Trophoblast cell (in vitro differentiated cells and primary cell): Measurements from ENCODE around the gene FCER1G.

ENCODE experiments used
- DNase-seq, 2 donors: peaks; one replicate each; pipeline ENCODE4 v3.0.0-alpha.2; 2016
- H2AFZ ChIP-seq: 2 replicates; pipeline ENCODE4 v1.6.1; 2013; ENCODE audit warnings: low read length, moderate library complexity, mild to moderate bottlenecking; ENCODE audit not compliant: insufficient read depth, poor library complexity
- H2AK5ac ChIP-seq: 2 replicates; pipeline ENCODE4 v1.6.1; 2013; ENCODE audit warnings: mild to moderate bottlenecking, low read length
- H2BK120ac ChIP-seq: 2 replicates; pipeline ENCODE4 v1.6.1; 2013; ENCODE audit warnings: low read length, mild to moderate bottlenecking, moderate library complexity; ENCODE audit not compliant: insufficient read depth, poor library complexity
- H2BK12ac ChIP-seq: 2 replicates; pipeline ENCODE4 v1.6.1; 2013; ENCODE audit warnings: mild to moderate bottlenecking, low read length, moderate library complexity
- H2BK5ac ChIP-seq: 2 replicates; pipeline ENCODE4 v1.6.1; 2013; ENCODE audit warnings: low read length, low read depth, moderate library complexity, mild to moderate bottlenecking; ENCODE audit not compliant: poor library complexity
- H3K14ac ChIP-seq: 2 replicates; pipeline ENCODE4 v1.6.1; 2013; ENCODE audit warnings: mild to moderate bottlenecking, low read length
- H3K18ac ChIP-seq: 2 replicates; pipeline ENCODE4 v1.6.1; 2013; ENCODE audit warnings: mild to moderate bottlenecking, low read length
- H3K23ac ChIP-seq: 2 replicates; pipeline ENCODE4 v1.6.1; 2013; ENCODE audit warnings: low read length
- H3K27ac ChIP-seq: 2 replicates; pipeline ENCODE4 v1.5.1; 2013; ENCODE audit warnings: low read depth, mild to moderate bottlenecking, inconsistent platforms, low read length, moderate library complexity
- H3K27me3 ChIP-seq: 2 replicates; pipeline ENCODE4 v1.6.1; 2013; ENCODE audit warnings: inconsistent platforms, mild to moderate bottlenecking, low read length, moderate library complexity; ENCODE audit not compliant: insufficient read depth
- H3K36me3 ChIP-seq, 2 experiments: 1 replicate in 1 of 2; 2 replicates in 1 of 2; pipeline ENCODE4 v1.6.1; 2013; ENCODE audit warnings: low read length in 2 of 2, mild to moderate bottlenecking in 2 of 2, moderate library complexity in 1 of 2; ENCODE audit not compliant: insufficient read depth in 2 of 2, control insufficient read depth in 1 of 2
- H3K4ac ChIP-seq: 2 replicates; pipeline ENCODE4 v1.6.1; 2013; ENCODE audit warnings: low read depth, mild to moderate bottlenecking, low read length, moderate library complexity
- H3K4me1 ChIP-seq, 2 experiments: 1 replicate in 1 of 2; 2 replicates in 1 of 2; pipeline ENCODE4 v1.6.1; 2013; ENCODE audit warnings: low read length in 2 of 2, mild to moderate bottlenecking in 2 of 2, moderate library complexity in 1 of 2; ENCODE audit not compliant: insufficient read depth in 2 of 2, control insufficient read depth in 1 of 2
- H3K4me2 ChIP-seq: 2 replicates; pipeline ENCODE4 v1.6.1; 2013; ENCODE audit warnings: inconsistent platforms, mild to moderate bottlenecking, low read length, moderate library complexity
- H3K4me3 ChIP-seq: 2 replicates; pipeline ENCODE4 v1.5.1; 2013; ENCODE audit warnings: mild to moderate bottlenecking, low read depth, low read length, inconsistent platforms
- H3K79me1 ChIP-seq: one replicate; pipeline ENCODE4 v1.6.1; 2013; ENCODE audit warnings: low read length
- H3K79me2 ChIP-seq: 2 replicates; pipeline ENCODE4 v1.6.1; 2013; ENCODE audit warnings: low read length, mild to moderate bottlenecking; ENCODE audit not compliant: control insufficient read depth, insufficient read depth, poor library complexity
- H3K9ac ChIP-seq: 2 replicates; pipeline ENCODE4 v1.6.1; 2013; ENCODE audit warnings: mild to moderate bottlenecking, low read length
- H3K9me3 ChIP-seq: 2 replicates; pipeline ENCODE4 v1.6.1; 2013; ENCODE audit warnings: low read depth, mild to moderate bottlenecking, control low read depth, inconsistent platforms, low read length; ENCODE audit not compliant: insufficient read depth
- H4K12ac ChIP-seq: 2 replicates; pipeline ENCODE4 v1.6.1; 2013; ENCODE audit warnings: low read depth, mild to moderate bottlenecking, low read length, moderate library complexity
- H4K8ac ChIP-seq: 2 replicates; pipeline ENCODE4 v1.6.1; 2013; ENCODE audit warnings: low read depth, mild to moderate bottlenecking, low read length, moderate library complexity
- H4K91ac ChIP-seq: one replicate; pipeline ENCODE4 v1.6.1; 2013; ENCODE audit warnings: low read depth, mild to moderate bottlenecking, low read length, moderate library complexity
- WGBS: extraction: QIAGEN DNeasy Blood & Tissue Kit; methylation state at CpG from one replicate; pipeline ENCODE4 v1.1.7; 2013; ENCODE audit warnings: missing lambda C conversion rate; ENCODE audit not compliant: insufficient read length, insufficient coverage; ENCODE audit errors: extremely low coverage; 5-methylcytosine and 5-hydroxymethylcytosine counted together

FCER1G gene

GRCh38 chr1:161225178-161225533, 10.1 kb downstream of the FCER1G start:
- no CpG with 5 or more reads among the region's 7 CpGs for WGBS
- H2BK5ac ChIP-seq: peak overlapping the region; percentile 34
- no peak overlapping the region for H3K4ac ChIP-seq
- H4K12ac ChIP-seq: peak overlapping the region; percentile 46
- no peak for DNase-seq
- H3K23ac ChIP-seq: no peak overlapping the region
- H3K9ac ChIP-seq: no peak overlapping the region
- H4K8ac ChIP-seq: peak overlapping the region; percentile 79
- peak overlapping the region; percentile 48 for H2AFZ ChIP-seq
- H3K27me3 ChIP-seq: no peaks in the 10 kb centered on the region
- peaks cover 26% of the 10 kb centered on the region for H3K79me1 ChIP-seq
- peaks cover 7 to 17% of the 10 kb centered on the region in 2 experiments for H3K36me3 ChIP-seq
- peak overlapping the region; percentile 48 for H3K14ac ChIP-seq
- H2BK120ac ChIP-seq: peak overlapping the region; percentile 69
- no peaks in the 10 kb centered on the region for H3K9me3 ChIP-seq
- peak overlapping the region; percentile 29 for H3K27ac ChIP-seq
- H4K91ac ChIP-seq: peak overlapping the region; percentile 90
- H3K4me2 ChIP-seq: no peak overlapping the region
- H3K4me3 ChIP-seq: no peak overlapping the region
- peaks cover 5% of the 10 kb centered on the region for H3K79me2 ChIP-seq
- no peak overlapping the region for H3K18ac ChIP-seq
- H3K4me1 ChIP-seq: peaks cover 23 to 27% of the 10 kb centered on the region in 2 experiments
- H2BK12ac ChIP-seq: peak overlapping the region; percentile 60
- H2AK5ac ChIP-seq: peak overlapping the region; percentile 58

- peaks cover 5% of the 10 kb centered on the region for H3K79me2 ChIP-seq
- WGBS: no CpG with 5 or more reads among the region's 16 CpGs
- H3K4me2 ChIP-seq: peak within 1 kb of the TSS; percentile 85
- H3K4me3 ChIP-seq: peak within 1 kb of the TSS; percentile 78
- no peak within 1 kb of the TSS for H3K23ac ChIP-seq
- H3K27ac ChIP-seq: peak within 1 kb of the TSS; percentile 29
- peaks cover 23% of the 10 kb centered on the region for H3K79me1 ChIP-seq
- peak within 1 kb of the TSS; percentile 98 for H4K8ac ChIP-seq
- peak within 1 kb of the TSS; percentile 54 for H2BK5ac ChIP-seq
- H2BK120ac ChIP-seq: peak within 1 kb of the TSS; percentile 81
- H2AK5ac ChIP-seq: peak within 1 kb of the TSS; percentile 63
- H3K4ac ChIP-seq: peak within 1 kb of the TSS; percentile 49
- peak within 1 kb of the TSS; percentile 69 for H3K18ac ChIP-seq
- H3K27me3 ChIP-seq: no peaks in the 10 kb centered on the region
- H2BK12ac ChIP-seq: peak within 1 kb of the TSS; percentile 88
- peaks cover 10 to 17% of the 10 kb centered on the region in 2 experiments for H3K36me3 ChIP-seq
- peaks cover 23 to 27% of the 10 kb centered on the region in 2 experiments for H3K4me1 ChIP-seq
- peak within 1 kb of the TSS; percentile 98 for H4K91ac ChIP-seq
- H3K14ac ChIP-seq: peak within 1 kb of the TSS; percentile 90
- H4K12ac ChIP-seq: peak within 1 kb of the TSS; percentile 97
- DNase-seq: peak; percentile 97 to 99
- peak within 1 kb of the TSS; percentile 93 for H2AFZ ChIP-seq
- no peaks in the 10 kb centered on the region for H3K9me3 ChIP-seq
- peak within 1 kb of the TSS; percentile 51 for H3K9ac ChIP-seq
These were observed 10.6 kb downstream of the FCER1G start, which contains the start of gene TOMM40L for GRCh38 chr1:161225534-161226319. Gene TOMM40L (plus strand): TSS chr1:161226060. CDS start chr1:161226490, 430 bp downstream.

GRCh38 chr1:161226320-161226711, 11.2 kb downstream of the FCER1G start:
- peak overlapping the region; percentile 90 for H3K14ac ChIP-seq
- peak overlapping the region; percentile 69 for H3K18ac ChIP-seq
- peak overlapping the region; percentile 85 for H3K4me2 ChIP-seq
- DNase-seq: no peak
- peaks cover 10 to 17% of the 10 kb centered on the region in 2 experiments for H3K36me3 ChIP-seq
- no peak overlapping the region for H3K23ac ChIP-seq
- no peak overlapping the region for H3K27ac ChIP-seq
- peak overlapping the region; percentile 54 for H2BK5ac ChIP-seq
- H3K4ac ChIP-seq: peak overlapping the region; percentile 49
- H2AFZ ChIP-seq: peak overlapping the region; percentile 93
- H4K8ac ChIP-seq: peak overlapping the region; percentile 98
- peak overlapping the region; percentile 78 for H3K4me3 ChIP-seq
- no CpG with 5 or more reads among the region's 15 CpGs for WGBS
- no peaks in the 10 kb centered on the region for H3K27me3 ChIP-seq
- peaks cover 23 to 27% of the 10 kb centered on the region in 2 experiments for H3K4me1 ChIP-seq
- H3K9ac ChIP-seq: peak overlapping the region; percentile 51
- no peaks in the 10 kb centered on the region for H3K9me3 ChIP-seq
- peak overlapping the region; percentile 97 for H4K12ac ChIP-seq
- H3K79me1 ChIP-seq: peaks cover 22% of the 10 kb centered on the region
- H4K91ac ChIP-seq: peak overlapping the region; percentile 98
- H3K79me2 ChIP-seq: peaks cover 5% of the 10 kb centered on the region
- H2AK5ac ChIP-seq: peak overlapping the region; percentile 63
- peak overlapping the region; percentile 81 for H2BK120ac ChIP-seq
- H2BK12ac ChIP-seq: peak overlapping the region; percentile 88

GRCh38 chr1:161226759-161227158, 11.7 kb downstream of the FCER1G start:
- Histone ChIP-seq H3K36me3 (peaks cover 10 to 17% of the 10 kb centered on the region in 2 experiments), H3K27me3 (no peaks in the 10 kb centered on the region), H2AK5ac (peak overlapping the region; percentile 32), H3K9ac (no peak overlapping the region), H3K18ac (no peak overlapping the region), H3K9me3 (no peaks in the 10 kb centered on the region), H3K4me1 (peaks cover 23 to 27% of the 10 kb centered on the region in 2 experiments), H2BK12ac (peak overlapping the region; percentile 68), H3K23ac (no peak overlapping the region), H3K4ac (no peak overlapping the region), H3K79me2 (peaks cover 5% of the 10 kb centered on the region), H3K4me3 (no peak overlapping the region), H4K91ac (peak overlapping the region; percentile 98), H4K8ac (peak overlapping the region; percentile 98), H2BK5ac (peak overlapping the region; percentile 11), H4K12ac (peak overlapping the region; percentile 84), H2AFZ (peak overlapping the region; percentile 93), H3K27ac (no peak overlapping the region), H3K79me1 (peaks cover 22% of the 10 kb centered on the region), H3K14ac (peak overlapping the region; percentile 70), H2BK120ac (peak overlapping the region; percentile 44), H3K4me2 (peak overlapping the region; percentile 85)
- DNase-seq: no peak
- WGBS: no CpG with 5 or more reads among the region's 3 CpGs
